HCT116 (cell line): Measurements from ENCODE around the gene DAPK1. TPM values are rescaled to one million over a fixed set of nuclear protein-coding genes. Genes with fewer than 3 reads are reported as not detected.

ENCODE experiments used
- ATAC-seq: fragments of 200-7000 bp; cut with Tn5 transposase; 2 replicates; pipeline ENCODE4 v1.9.1; 2020; ENCODE audit warnings: mild to moderate bottlenecking, moderate library complexity
- BruUV-seq: library from RNA; stranded (reverse); fragments of 400-500 nt; replicated peaks from 2 replicates; lab custom pipeline; 2021; lab: Mats Ljungman, UMichigan
- CTCF ChIA-PET: fragments of 300-600 bp; sonication (Branson Sonifier 250); formaldehyde crosslinking; loops from one replicate; lab custom pipeline; 2021; ENCODE audit warnings: antibody characterized with exemption; lab: Charles Lee
- POLR2A ChIA-PET: fragments of 300-600, 350-600 bp; sonication (Branson Sonifier 250); formaldehyde crosslinking; loops from one replicate; lab custom pipeline; 2021; ENCODE audit warnings: antibody characterized with exemption; lab: Charles Lee
- RAD21 ChIA-PET, 2 experiments: fragments of 300-600 bp; sonication (Branson Sonifier 250); formaldehyde crosslinking; loops; one replicate each; lab custom pipeline; 2023; ENCODE audit warnings: low total read pairs in 2 of 2; ENCODE audit not compliant: uncharacterized antibody in 2 of 2, unreplicated experiment in 2 of 2, low non-redundant PET in 1 of 2; lab: Charles Lee
- DNase-seq: peaks from one replicate; pipeline ENCODE4 v3.0.0-alpha.2; 2010; ENCODE audit warnings: low read depth, low spot score
- H2AFZ ChIP-seq: fragments of 200-600 bp; shearing (Covaris generic), sonication (generic); 2 replicates; pipeline ENCODE4 v1.6.1; 2017; ENCODE audit warnings: low read depth, mixed run types, mixed read lengths, antibody characterized with exemption, low read length; ENCODE audit not compliant: poor library complexity, severe bottlenecking
- H3K27ac ChIP-seq: 2 replicates; pipeline ENCODE4 v1.5.1; 2012; ENCODE audit warnings: low read depth, low read length
- H3K27me3 ChIP-seq: fragments of 200-600 bp; sonication (generic); 2 replicates; pipeline ENCODE4 v1.6.1; 2016; ENCODE audit warnings: mixed run types, low read length, mixed read lengths; ENCODE audit not compliant: insufficient read depth
- H3K36me3 ChIP-seq, 2 experiments: fragments of 200-500 bp in 1 of 2; fragments of 200-600 bp in 1 of 2; sonication (Bioruptor generic) in 1 of 2; sonication (generic) in 1 of 2; 2 replicates each; pipeline versions ENCODE4 v1.5.1 to v1.6.1; 2014 to 2016; ENCODE audit warnings: low read length in 2 of 2, inconsistent platforms in 1 of 2, mixed read lengths in 1 of 2, mixed run types in 1 of 2; ENCODE audit not compliant: insufficient read depth in 2 of 2, control insufficient read depth in 1 of 2
- H3K4me1 ChIP-seq, 2 experiments: fragments of 200-600 bp in 1 of 2; sonication (generic) in 1 of 2; 2 replicates each; pipeline versions ENCODE4 v1.5.1 to v1.6.1; 2012 to 2017; ENCODE audit warnings: low read length in 2 of 2, inconsistent platforms in 1 of 2, mild to moderate bottlenecking in 1 of 2, mixed read lengths in 1 of 2, mixed run types in 1 of 2, moderate library complexity in 1 of 2; ENCODE audit not compliant: insufficient read depth in 2 of 2, control insufficient read depth in 1 of 2
- H3K4me2 ChIP-seq: fragments of 200-600 bp; sonication (generic); 2 replicates; pipeline ENCODE4 v1.6.1; 2017; ENCODE audit warnings: mixed run types, low read length, mixed read lengths
- H3K4me3 ChIP-seq, 2 experiments: fragments of 200-600 bp in 1 of 2; sonication (generic) in 1 of 2; replicated peaks in 1 of 2; 2 replicates each; pipeline ENCODE4 v1.5.1; 2011 to 2016; ENCODE audit warnings: low read length in 2 of 2, control low read depth in 1 of 2, low read depth in 1 of 2, mild to moderate bottlenecking in 1 of 2, mixed read lengths in 1 of 2, mixed run types in 1 of 2
- H3K79me2 ChIP-seq: fragments of 200-600 bp; sonication (generic); 2 replicates; pipeline ENCODE4 v1.6.1; 2017; ENCODE audit warnings: mild to moderate bottlenecking, mixed run types, low read length, moderate library complexity, mixed read lengths; ENCODE audit not compliant: insufficient read depth
- H3K9ac ChIP-seq: fragments of 200-600 bp; sonication (generic); 2 replicates; pipeline ENCODE4 v1.6.1; 2016; ENCODE audit warnings: low read length, mixed read lengths
- H3K9me2 ChIP-seq: fragments of 200-600 bp; sonication (generic), shearing (Covaris generic); 2 replicates; pipeline ENCODE4 v1.6.1; 2017; ENCODE audit warnings: mixed run types, mild to moderate bottlenecking, moderate library complexity; ENCODE audit not compliant: insufficient read depth
- H3K9me3 ChIP-seq, 2 experiments: fragments of 200-500 bp in 1 of 2; fragments of 200-600 bp in 1 of 2; sonication (Bioruptor generic) in 1 of 2; sonication (generic) in 1 of 2; 2 replicates each; pipeline ENCODE4 v1.6.1; 2014 to 2017; ENCODE audit warnings: low read length in 2 of 2, mixed read lengths in 2 of 2, inconsistent platforms in 1 of 2, low read depth in 1 of 2, mild to moderate bottlenecking in 1 of 2, mixed run types in 1 of 2, moderate library complexity in 1 of 2; ENCODE audit not compliant: control insufficient read depth in 1 of 2, insufficient read depth in 1 of 2
- H4K20me1 ChIP-seq: fragments of 200-600 bp; sonication (generic), shearing (Covaris generic); 2 replicates; pipeline ENCODE4 v1.6.1; 2017; ENCODE audit warnings: mixed run types, mild to moderate bottlenecking, moderate library complexity; ENCODE audit not compliant: insufficient read depth
- ATF3 ChIP-seq: IDR thresholded peaks from 2 replicates; pipeline ENCODE4 v1.6.1; 2012
- CBX3 ChIP-seq: IDR thresholded peaks from 2 replicates; pipeline ENCODE4 v1.6.1; 2012; ENCODE audit warnings: low read depth
- CEBPB ChIP-seq: IDR thresholded peaks from 2 replicates; pipeline ENCODE4 v1.6.1; 2012; ENCODE audit warnings: low read depth
- JUND ChIP-seq: IDR thresholded peaks from 2 replicates; pipeline ENCODE4 v1.6.1; 2012
- POLR2A ChIP-seq: IDR thresholded peaks from 2 replicates; pipeline ENCODE4 v1.7.0; 2011; ENCODE audit warnings: borderline replicate concordance; ENCODE audit not compliant: insufficient read depth, insufficient read length; ENCODE audit errors: extremely low read depth
- POLR2AphosphoS5 ChIP-seq: IDR thresholded peaks from 2 replicates; pipeline ENCODE4 v1.6.1; 2011; ENCODE audit warnings: mild to moderate bottlenecking, low read depth, low read length, moderate library complexity
- RAD21 ChIP-seq: IDR thresholded peaks from 2 replicates; pipeline ENCODE4 v1.6.1; 2012; ENCODE audit warnings: low read depth, mild to moderate bottlenecking
- SIN3A ChIP-seq: IDR thresholded peaks from 2 replicates; pipeline ENCODE4 v1.6.1; 2012; ENCODE audit warnings: low read depth
- ZFX ChIP-seq: fragments of 450-650 bp; IDR thresholded peaks from 2 replicates; pipeline ENCODE4 v1.6.1; 2017
- intact Hi-C: fragments of 100-400 bp; cut with micrococcal nuclease; formaldehyde crosslinking; loops from 2 replicates; pipeline ENCODE4 v1.10.0; 2022
- total RNA-seq: library from RNA; stranded (reverse); gene quantifications from one replicate; pipeline ENCODE4 v1.2.1, GENCODE V29; 2021; ENCODE audit not compliant: unreplicated experiment

The DAPK1 gene
- total RNA-seq, 1 experiment from 2014 or later, result 5.6 TPM

GRCh38 chr9:87664153-87665060, 166.7 kb downstream of the DAPK1 start:
- H3K27ac ChIP-seq, result no peak overlapping the region

GRCh38 chr9:87665505-87665904, 167.8 kb downstream of the DAPK1 start:
- H3K27ac ChIP-seq, result no peak overlapping the region
- H3K9ac ChIP-seq, result no peak overlapping the region
- TF ChIP-seq JUND (no peak), ZFX (no peak), RAD21 (no peak), POLR2AphosphoS5 (no peak)
- H3K9me3 ChIP-seq, result peaks cover 6% of the 10 kb centered on the region in 2 experiments; a peak in 3 of 4 replicates
- no peaks in the 10 kb centered on the region for H3K79me2 ChIP-seq
- POLR2A ChIA-PET, result no interaction called here
- H3K36me3 ChIP-seq, result no peaks in the 10 kb centered on the region
- H3K4me1 ChIP-seq, result no peaks in the 10 kb centered on the region
- no TSS peak for BruUV-seq
- H4K20me1 ChIP-seq, result no peaks in the 10 kb centered on the region
- intact Hi-C loops, result no loop called here
- RAD21 ChIA-PET, result no interaction called here
- ATAC-seq (no peak), DNase-seq (no peak)
- no peak overlapping the region for H2AFZ ChIP-seq
- H3K4me2 ChIP-seq, result no peak overlapping the region
- no peaks in the 10 kb centered on the region for H3K9me2 ChIP-seq
- H3K27me3 ChIP-seq, result no peaks in the 10 kb centered on the region
- CTCF ChIA-PET, result no interaction called here
- no peak overlapping the region for H3K4me3 ChIP-seq

More at GRCh38 chr9:87664153-87665060, 166.7 kb downstream of the DAPK1 start:
- Histone ChIP-seq H4K20me1 (no peaks in the 10 kb centered on the region), H3K9me3 (peaks cover 6% of the 10 kb centered on the region in 2 experiments; a peak in 3 of 4 replicates), H2AFZ (no peak overlapping the region), H3K4me2 (no peak overlapping the region), H3K9ac (no peak overlapping the region), H3K4me1 (no peaks in the 10 kb centered on the region), H3K79me2 (no peaks in the 10 kb centered on the region), H3K4me3 (no peak overlapping the region), H3K27me3 (no peaks in the 10 kb centered on the region), H3K9me2 (no peaks in the 10 kb centered on the region), H3K36me3 (no peaks in the 10 kb centered on the region)
- POLR2A ChIA-PET, result no interaction called here
- DNase-seq (no peak), ATAC-seq (no peak)
- RAD21 ChIA-PET, result no interaction called here
- BruUV-seq, result no TSS peak
- CTCF ChIA-PET, result interaction anchor here (2.7 kb wide), 1 partner anchor 327 kb away, joined by 41 read pairs; no protein-coding TSS in a partner anchor
- TF ChIP-seq SIN3A (no peak), RAD21 (no peak), POLR2A (no peak), CBX3 (no peak), ATF3 (no peak), CEBPB (no peak)
- intact Hi-C loops, result loop anchor here (5.0 kb wide), 1 partner anchor 1232 kb away; no protein-coding TSS in a partner anchor
